HUES6 (cell line): Measurements from ENCODE around the gene TSTD2.
A peak's percentile ranks its signal among the peaks of the same experiment; 100 is the strongest.

Experiments used
- H3K27ac ChIP-seq: 2 replicates; pipeline ENCODE4 v1.7.0; 2013; ENCODE audit warnings: low read depth, mild to moderate bottlenecking, low read length, inconsistent platforms
- H3K27me3 ChIP-seq: 2 replicates; pipeline ENCODE4 v1.6.1; 2013; ENCODE audit warnings: low read length; ENCODE audit not compliant: control insufficient read depth, insufficient read depth
- H3K36me3 ChIP-seq: 2 replicates; pipeline ENCODE4 v1.6.1; 2013; ENCODE audit warnings: low read length; ENCODE audit not compliant: control insufficient read depth, insufficient read depth
- H3K4me1 ChIP-seq: 2 replicates; pipeline ENCODE4 v1.6.1; 2013; ENCODE audit warnings: low read length; ENCODE audit not compliant: control insufficient read depth, insufficient read depth
- H3K4me3 ChIP-seq: 2 replicates; pipeline ENCODE4 v1.5.1; 2013; ENCODE audit warnings: low read depth, low read length
- H3K9ac ChIP-seq: one replicate; pipeline ENCODE4 v1.6.1; 2013; ENCODE audit warnings: mild to moderate bottlenecking, low read length
- H3K9me3 ChIP-seq: 2 replicates; pipeline ENCODE4 v1.6.1; 2013; ENCODE audit warnings: low read depth, low read length; ENCODE audit not compliant: control insufficient read depth, insufficient read depth

The TSTD2 gene

DNA sequence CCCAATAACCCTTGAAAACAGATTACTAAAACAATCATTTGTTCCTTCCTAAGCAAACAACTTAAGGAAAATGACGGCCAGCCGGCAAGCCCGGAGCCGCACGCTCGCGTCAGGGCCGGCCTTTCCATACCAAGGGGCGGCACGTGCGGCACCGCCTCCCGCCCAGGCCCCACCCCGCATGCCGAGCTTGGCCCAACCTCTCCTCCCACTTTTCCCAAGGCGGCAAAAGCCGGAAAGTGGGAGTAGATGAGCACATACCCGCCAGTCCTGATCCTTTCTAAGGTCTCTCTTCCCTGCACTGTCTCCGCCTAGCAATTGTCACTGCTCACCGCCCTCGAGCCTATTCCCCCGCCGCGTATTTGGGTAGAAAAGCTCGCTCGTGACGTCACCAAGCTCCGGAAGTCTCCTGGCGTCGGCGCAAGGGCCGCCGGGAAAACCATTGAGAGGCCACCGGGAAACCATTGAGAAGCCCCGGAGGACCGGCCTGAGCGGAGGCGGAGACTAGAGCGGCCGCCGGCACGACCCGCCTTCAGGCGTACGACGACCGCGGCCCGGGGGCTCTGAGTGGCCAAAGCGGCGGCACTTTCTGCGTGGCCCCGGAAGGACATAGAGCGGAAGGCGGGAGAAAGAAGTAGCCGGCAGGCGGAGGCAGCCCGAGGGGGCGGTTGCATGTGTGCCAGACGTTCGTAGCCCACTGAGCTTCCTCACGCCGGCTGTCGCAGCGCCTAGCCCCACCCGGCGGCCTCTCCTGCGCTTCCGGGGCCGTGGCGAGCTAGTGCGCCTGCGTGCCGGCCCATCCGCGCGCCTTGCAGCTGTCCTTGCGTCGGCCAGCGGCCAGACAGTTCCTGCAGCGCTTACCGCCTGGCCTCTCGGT is at the start of gene TSTD2, which contains the start of gene NCBP1:
TSS of gene TSTD2 (minus strand) at position 384 of the 874 bp plus-strand sequence. CDS start 5,806 bp downstream, outside the sequence.
TSS of gene NCBP1 (plus strand) at position 837 of the 874 bp plus-strand sequence. CDS start 61 bp downstream, outside the sequence.
- Histone ChIP-seq H3K9me3 (no peaks in the 10 kb centered on the region), H3K4me3 (peak within 1 kb of the TSS; percentile 95), H3K4me1 (peaks cover 24% of the 10 kb centered on the region), H3K36me3 (peaks cover 3% of the 10 kb centered on the region; the same call in 1 of the 2 replicates), H3K27me3 (no peaks in the 10 kb centered on the region), H3K9ac (peak within 1 kb of the TSS; percentile 89), H3K27ac (peak within 1 kb of the TSS; percentile 88)

DNA sequence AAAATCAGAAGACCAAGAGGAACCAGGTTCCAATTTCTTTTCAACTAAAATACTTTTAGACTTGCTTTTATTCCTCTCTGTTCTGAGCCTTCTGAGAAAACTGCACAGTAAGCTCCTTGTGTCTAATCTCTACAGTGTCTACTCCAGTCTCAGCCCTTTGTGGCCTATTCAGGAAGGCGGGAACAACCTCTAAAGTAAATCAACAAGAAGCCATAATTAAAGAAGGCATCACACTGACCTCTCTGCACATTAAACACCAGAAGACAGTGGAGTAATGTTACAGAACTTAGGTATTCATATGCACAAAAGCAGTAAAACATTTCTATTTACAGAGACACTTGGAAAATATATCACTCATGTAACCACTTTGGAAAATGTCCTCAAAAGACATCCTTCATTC is 49.1 kb upstream of the TSTD2 start:
- Histone ChIP-seq H3K36me3 (peaks cover 14% of the 10 kb centered on the region), H3K27me3 (no peaks in the 10 kb centered on the region), H3K27ac (no peak overlapping the region), H3K4me1 (no peaks in the 10 kb centered on the region), H3K9me3 (no peaks in the 10 kb centered on the region), H3K9ac (no peak overlapping the region), H3K4me3 (no peak overlapping the region)

DNA sequence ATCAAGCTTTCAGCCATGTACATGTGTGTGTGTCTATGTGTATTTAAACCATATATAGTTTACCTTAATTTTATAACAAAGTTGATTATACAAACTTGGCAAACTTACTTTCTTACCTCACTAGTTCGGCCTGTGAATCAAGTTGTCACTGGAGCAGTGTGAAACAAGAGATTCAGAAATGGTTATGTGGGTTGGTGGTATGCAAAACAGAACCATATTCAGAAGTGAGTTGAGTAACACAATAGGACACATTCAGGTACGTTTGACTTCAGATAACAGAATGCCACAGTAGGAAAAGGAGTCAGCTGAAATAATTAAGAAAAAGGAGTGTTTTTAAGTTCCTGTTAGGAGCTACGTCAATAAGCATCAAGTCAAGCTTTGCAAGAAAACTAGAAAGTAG is 42.5 kb upstream of the TSTD2 start:
- H3K9me3 ChIP-seq: no peaks in the 10 kb centered on the region
- no peaks in the 10 kb centered on the region for H3K4me1 ChIP-seq
- H3K27me3 ChIP-seq: no peaks in the 10 kb centered on the region
- H3K9ac ChIP-seq: no peak overlapping the region
- H3K36me3 ChIP-seq: peaks cover 66% of the 10 kb centered on the region
- H3K4me3 ChIP-seq: no peak overlapping the region
- no peak overlapping the region for H3K27ac ChIP-seq

DNA sequence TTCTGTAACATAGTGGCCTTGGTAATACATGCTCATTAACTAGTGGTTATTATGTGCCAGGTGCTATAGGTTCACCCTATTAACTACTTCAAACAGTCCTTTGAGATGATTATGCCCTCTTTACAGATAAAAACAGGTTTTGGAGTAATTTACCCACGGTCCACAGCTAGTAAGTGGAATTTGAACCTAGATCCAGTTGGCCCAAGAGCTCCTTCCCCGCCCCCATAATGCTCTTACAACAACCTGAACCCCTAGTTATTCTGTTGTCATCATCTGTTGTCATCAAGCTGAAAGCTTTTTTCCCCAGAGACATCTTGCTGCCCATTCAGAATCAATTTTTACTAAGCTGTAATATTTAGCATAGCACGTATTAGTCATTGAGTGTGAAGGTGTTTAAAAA is 40.8 kb upstream of the TSTD2 start:
- Histone ChIP-seq H3K36me3 (peaks cover 82% of the 10 kb centered on the region), H3K4me3 (no peak overlapping the region), H3K4me1 (no peaks in the 10 kb centered on the region), H3K9me3 (no peaks in the 10 kb centered on the region), H3K27me3 (no peaks in the 10 kb centered on the region), H3K27ac (no peak overlapping the region), H3K9ac (no peak overlapping the region)

DNA sequence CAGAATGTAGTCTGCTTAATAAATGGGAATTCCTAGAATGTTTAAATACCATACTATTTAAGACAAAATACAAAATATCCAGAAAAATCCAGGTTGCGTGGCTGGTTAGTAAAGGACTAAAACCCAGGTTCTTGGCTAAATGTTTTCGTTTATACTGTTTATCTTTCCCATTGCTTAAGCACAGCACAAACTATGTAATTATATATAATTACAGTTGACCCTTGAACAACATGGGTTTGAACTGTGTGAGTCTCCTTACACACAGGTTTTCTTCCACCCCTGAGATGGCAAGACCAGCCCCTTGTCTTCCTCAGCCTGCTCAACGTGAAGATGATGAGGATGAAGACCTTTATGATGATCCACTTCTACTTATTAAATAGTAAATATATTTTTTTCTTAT is 39.2 kb upstream of the TSTD2 start:
- H3K9me3 ChIP-seq: no peaks in the 10 kb centered on the region
- H3K27ac ChIP-seq: no peak overlapping the region
- H3K36me3 ChIP-seq: peaks cover 93% of the 10 kb centered on the region
- no peak overlapping the region for H3K4me3 ChIP-seq
- no peaks in the 10 kb centered on the region for H3K27me3 ChIP-seq
- H3K9ac ChIP-seq: no peak overlapping the region
- H3K4me1 ChIP-seq: no peaks in the 10 kb centered on the region

DNA sequence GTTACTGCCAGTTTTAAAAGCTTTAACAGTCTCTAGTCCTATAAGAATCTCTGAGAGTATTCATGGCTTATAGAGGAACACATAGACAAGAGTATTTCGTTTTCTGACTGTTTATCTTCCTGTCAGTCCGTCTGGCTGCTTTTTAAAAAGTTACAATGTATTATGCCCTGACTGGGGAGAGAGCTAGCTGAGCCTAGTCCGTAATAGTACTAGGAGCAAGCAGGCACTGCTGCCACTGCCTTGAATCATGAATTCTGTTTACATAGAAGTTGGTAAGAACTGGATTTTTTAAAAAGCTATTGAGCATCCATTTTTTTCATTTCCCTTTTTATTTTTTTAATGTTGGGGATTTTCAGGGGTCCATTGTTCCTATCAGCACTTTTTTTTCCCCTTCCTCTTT is 37.4 kb upstream of the TSTD2 start:
- H3K4me3 ChIP-seq: no peak overlapping the region
- no peaks in the 10 kb centered on the region for H3K4me1 ChIP-seq
- peaks cover 99% of the 10 kb centered on the region for H3K36me3 ChIP-seq
- H3K9ac ChIP-seq: no peak overlapping the region
- no peaks in the 10 kb centered on the region for H3K27me3 ChIP-seq
- H3K27ac ChIP-seq: no peak overlapping the region
- no peaks in the 10 kb centered on the region for H3K9me3 ChIP-seq

DNA sequence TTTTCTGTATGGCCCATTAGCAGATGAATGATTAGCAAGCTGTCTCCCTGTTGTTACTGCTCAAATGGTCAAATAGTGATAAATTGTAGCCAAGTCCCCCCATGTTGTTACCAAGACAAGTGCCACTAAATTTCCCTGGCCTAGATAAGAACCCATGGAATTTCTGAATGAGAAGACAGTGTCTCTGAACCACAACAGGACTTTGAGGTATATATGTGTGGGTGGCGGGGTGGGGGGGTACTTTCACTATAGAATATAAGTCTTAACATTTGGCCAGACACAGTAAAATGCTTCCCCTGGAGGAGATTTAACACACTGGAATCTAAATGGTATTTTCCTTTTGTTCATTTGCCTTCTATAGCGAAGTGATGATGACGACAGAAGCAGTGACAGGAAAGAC is 35.3 kb upstream of the TSTD2 start:
- Histone ChIP-seq H3K9ac (no peak overlapping the region), H3K4me1 (no peaks in the 10 kb centered on the region), H3K9me3 (no peaks in the 10 kb centered on the region), H3K4me3 (no peak overlapping the region), H3K36me3 (peaks cover 99% of the 10 kb centered on the region), H3K27me3 (no peaks in the 10 kb centered on the region), H3K27ac (no peak overlapping the region)

DNA sequence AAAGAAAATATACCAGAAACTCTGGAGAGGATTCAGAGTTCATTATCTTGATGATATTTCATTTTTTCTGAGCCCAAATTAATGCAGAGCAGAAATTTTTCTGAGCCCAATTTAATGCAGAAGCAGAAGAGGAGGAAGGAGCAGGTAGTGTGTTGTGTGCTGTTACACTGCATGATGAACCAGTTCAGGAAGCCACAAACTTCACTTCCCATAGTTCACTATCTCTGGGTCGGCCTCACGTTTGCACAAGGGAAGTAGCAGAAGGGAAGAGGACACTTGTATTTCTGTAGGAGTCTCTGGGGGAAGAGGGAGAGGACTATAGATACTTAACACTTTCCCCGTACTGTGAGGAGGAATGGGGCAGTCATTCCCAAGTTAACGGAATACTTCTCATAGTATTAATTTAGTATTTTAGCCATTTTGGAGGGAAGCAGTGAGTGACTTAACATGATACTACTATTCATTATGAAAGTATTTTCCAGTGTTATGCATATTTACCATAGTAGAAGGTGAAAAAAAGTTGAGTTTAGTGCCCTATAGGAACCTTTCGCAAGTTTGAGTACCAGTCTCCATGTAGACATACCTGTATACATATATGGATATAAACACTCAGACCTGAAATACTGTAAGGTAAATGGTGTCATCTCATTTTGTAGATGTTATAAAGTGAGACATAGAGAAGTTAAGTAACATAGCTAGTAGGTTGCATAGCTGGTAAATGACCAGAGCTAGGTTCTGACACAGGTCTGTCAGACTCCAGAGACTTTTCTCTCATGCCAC is 33.9 kb upstream of the TSTD2 start:
- H3K9ac ChIP-seq: no peak overlapping the region
- H3K4me3 ChIP-seq: no peak overlapping the region
- peaks cover 98% of the 10 kb centered on the region for H3K36me3 ChIP-seq
- no peak overlapping the region for H3K27ac ChIP-seq
- no peaks in the 10 kb centered on the region for H3K27me3 ChIP-seq
- no peaks in the 10 kb centered on the region for H3K4me1 ChIP-seq
- no peaks in the 10 kb centered on the region for H3K9me3 ChIP-seq

DNA sequence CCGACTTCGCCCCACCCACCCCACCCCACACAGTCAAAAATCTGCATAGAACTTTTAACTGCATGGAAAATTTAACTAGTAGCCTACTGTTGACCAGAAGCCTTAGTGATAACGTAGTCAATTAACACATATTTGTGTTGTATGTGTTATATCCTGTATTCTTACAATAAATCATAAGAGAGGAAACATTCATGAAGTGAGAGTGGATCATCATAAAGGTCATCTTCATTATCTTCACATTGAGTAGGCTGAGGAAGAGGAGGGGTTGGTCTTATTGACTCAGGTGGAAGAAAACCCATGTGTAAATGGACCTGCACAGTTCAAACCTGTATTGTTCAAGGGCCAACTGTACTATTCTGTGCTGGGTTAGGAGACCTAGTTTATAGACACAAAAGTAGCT is 32.6 kb upstream of the TSTD2 start:
- no peaks in the 10 kb centered on the region for H3K9me3 ChIP-seq
- no peaks in the 10 kb centered on the region for H3K27me3 ChIP-seq
- no peak overlapping the region for H3K4me3 ChIP-seq
- no peaks in the 10 kb centered on the region for H3K4me1 ChIP-seq
- H3K27ac ChIP-seq: no peak overlapping the region
- H3K36me3 ChIP-seq: peaks cover 98% of the 10 kb centered on the region
- H3K9ac ChIP-seq: no peak overlapping the region

DNA sequence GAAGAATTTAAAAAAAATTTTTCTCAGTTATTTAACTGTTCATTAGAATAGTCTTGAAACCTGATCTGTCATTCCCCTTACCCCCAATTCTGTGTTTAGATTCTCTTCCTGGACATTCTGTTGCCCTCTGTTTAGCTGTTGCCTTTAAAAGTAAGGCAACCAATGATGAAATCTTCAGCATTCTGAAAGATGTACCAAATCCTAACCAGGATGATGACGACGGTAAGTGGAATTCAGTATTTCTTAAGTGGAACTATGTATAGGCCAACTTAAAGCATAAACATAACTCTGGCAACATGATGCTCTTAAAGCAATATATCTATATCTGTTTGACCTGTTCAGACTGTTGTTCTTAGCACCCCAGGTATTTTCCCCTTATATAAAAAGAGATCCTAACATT is 27.7 kb upstream of the TSTD2 start:
- Histone ChIP-seq H3K36me3 (peaks cover 97% of the 10 kb centered on the region), H3K27me3 (no peaks in the 10 kb centered on the region), H3K4me1 (no peaks in the 10 kb centered on the region), H3K4me3 (no peak overlapping the region), H3K27ac (no peak overlapping the region), H3K9ac (no peak overlapping the region), H3K9me3 (no peaks in the 10 kb centered on the region)

DNA sequence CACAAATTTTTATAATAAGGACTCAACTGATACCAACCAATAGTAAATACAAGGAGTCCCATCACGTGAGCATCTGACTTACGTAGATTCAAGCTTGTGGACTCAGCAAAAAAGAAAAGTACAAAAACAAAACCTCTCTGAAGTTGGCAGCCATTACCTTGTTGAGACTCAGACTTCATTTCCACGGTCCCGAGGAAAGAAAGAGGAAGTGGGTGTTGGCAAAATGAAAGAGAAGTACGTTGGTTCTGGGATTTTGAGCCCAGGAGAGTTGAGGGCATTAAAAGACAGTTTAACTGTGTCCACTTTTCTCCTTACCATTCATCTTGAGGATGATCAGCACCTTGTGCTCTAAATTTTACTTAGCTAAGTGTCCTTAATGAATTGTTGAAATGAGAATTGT is 27.2 kb upstream of the TSTD2 start:
- Histone ChIP-seq H3K9ac (no peak overlapping the region), H3K4me1 (no peaks in the 10 kb centered on the region), H3K27me3 (no peaks in the 10 kb centered on the region), H3K27ac (no peak overlapping the region), H3K4me3 (no peak overlapping the region), H3K36me3 (peaks cover 97% of the 10 kb centered on the region), H3K9me3 (no peaks in the 10 kb centered on the region)
